ENCODE results near the gene POU4F3. TPM values are rescaled to one million over a fixed set of nuclear protein-coding genes. Genes with fewer than 3 reads are reported as not detected.

POU4F3 gene
- polyA plus RNA-seq, 1 experiment = 0.02 TPM

- Histone ChIP-seq H3K4me3 (ENCODE audit: low read depth, low read length) (no peak overlapping the region), H3K27me3 (ENCODE audit: control insufficient read depth, insufficient read depth, low read length) (peaks cover 91% of the 10 kb centered on the region), H3K9me3 (ENCODE audit: control insufficient read depth, insufficient read depth, low read length) (peaks cover 10% of the 10 kb centered on the region; the same call in 1 of the 2 replicates), H3K27ac (ENCODE audit: low read depth, low read length) (no peak overlapping the region)
- DNase-seq (ENCODE audit: low read depth, low spot score) = no peak
- ChIA-PET CTCF (no interaction called here), POLR2A (no interaction called here)
- TF ChIP-seq CTCF (IDR thresholded peaks at IDR 0.05; ENCODE audit: low read depth, low read length) = no peak
These were observed 711 bp upstream of the POU4F3 start for GRCh38 chr5:146337928-146338327.

DNA sequence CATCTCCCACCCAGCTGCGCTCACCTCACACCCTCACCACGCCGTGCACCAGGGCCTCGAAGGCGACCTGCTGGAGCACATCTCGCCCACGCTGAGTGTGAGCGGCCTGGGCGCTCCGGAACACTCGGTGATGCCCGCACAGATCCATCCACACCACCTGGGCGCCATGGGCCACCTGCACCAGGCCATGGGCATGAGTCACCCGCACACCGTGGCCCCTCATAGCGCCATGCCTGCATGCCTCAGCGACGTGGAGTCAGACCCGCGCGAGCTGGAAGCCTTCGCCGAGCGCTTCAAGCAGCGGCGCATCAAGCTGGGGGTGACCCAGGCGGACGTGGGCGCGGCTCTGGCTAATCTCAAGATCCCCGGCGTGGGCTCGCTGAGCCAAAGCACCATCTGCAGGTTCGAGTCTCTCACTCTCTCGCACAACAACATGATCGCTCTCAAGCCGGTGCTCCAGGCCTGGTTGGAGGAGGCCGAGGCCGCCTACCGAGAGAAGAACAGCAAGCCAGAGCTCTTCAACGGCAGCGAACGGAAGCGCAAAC, 1.1 kb downstream of the POU4F3 start:
- no peak overlapping the region for H3K27ac ChIP-seq (ENCODE audit: low read depth, low read length)
- H3K27me3 ChIP-seq (ENCODE audit: control insufficient read depth, insufficient read depth, low read length) = peaks cover 93% of the 10 kb centered on the region
- TF ChIP-seq CTCF (IDR thresholded peaks at IDR 0.05; ENCODE audit: low read depth, low read length) = no peak
- POLR2A ChIA-PET = no interaction called here
- DNase-seq (ENCODE audit: low read depth, low spot score) = no peak
- CTCF ChIA-PET = no interaction called here
- H3K4me3 ChIP-seq (ENCODE audit: low read depth, low read length) = no peak overlapping the region
- peaks cover 11% of the 10 kb centered on the region; the same call in 1 of the 2 replicates for H3K9me3 ChIP-seq (ENCODE audit: control insufficient read depth, insufficient read depth, low read length)

GRCh38 chr5:146340260-146341081, 1.8 kb downstream of the POU4F3 start:
- peaks cover 95% of the 10 kb centered on the region for H3K27me3 ChIP-seq (ENCODE audit: control insufficient read depth, insufficient read depth, low read length)
- ChIA-PET CTCF (no interaction called here), POLR2A (no interaction called here)
- H3K27ac ChIP-seq (ENCODE audit: low read depth, low read length) = no peak overlapping the region
- TF ChIP-seq CTCF (IDR thresholded peaks at IDR 0.05; ENCODE audit: low read depth, low read length) = no peak
- peak; percentile 10 for DNase-seq (ENCODE audit: low read depth, low spot score)
- H3K4me3 ChIP-seq (ENCODE audit: low read depth, low read length) = peak overlapping the region; percentile 25; the same call in 1 of the 2 replicates
- peaks cover 13% of the 10 kb centered on the region; the same call in 1 of the 2 replicates for H3K9me3 ChIP-seq (ENCODE audit: control insufficient read depth, insufficient read depth, low read length)

DNA sequence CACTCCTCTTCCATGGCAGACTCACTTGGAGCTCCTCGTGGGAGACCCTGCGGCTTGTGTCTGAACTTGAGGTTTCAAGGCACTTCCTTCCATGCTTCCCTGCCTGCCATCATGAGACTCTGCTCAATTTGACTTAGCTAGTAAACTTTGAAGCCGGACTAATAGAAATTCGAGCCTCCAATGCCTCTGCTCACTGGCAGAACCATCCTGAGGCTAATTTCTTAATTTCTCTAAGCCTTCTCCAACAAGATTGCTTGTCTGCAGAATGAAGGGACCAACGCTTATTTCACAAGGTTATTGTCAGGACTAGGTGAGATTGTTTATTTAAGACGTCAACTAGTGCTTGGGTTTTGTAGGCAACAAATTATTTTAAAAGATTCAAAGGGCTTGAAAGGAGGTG, 3.2 kb downstream of the POU4F3 start:
- no peak for TF ChIP-seq CTCF (IDR thresholded peaks at IDR 0.05; ENCODE audit: low read depth, low read length)
- no peak for DNase-seq (ENCODE audit: low read depth, low spot score)
- Histone ChIP-seq H3K27ac (ENCODE audit: low read depth, low read length) (no peak overlapping the region), H3K9me3 (ENCODE audit: control insufficient read depth, insufficient read depth, low read length) (peaks cover 13% of the 10 kb centered on the region; the same call in 1 of the 2 replicates), H3K27me3 (ENCODE audit: control insufficient read depth, insufficient read depth, low read length) (peaks cover 95% of the 10 kb centered on the region), H3K4me3 (ENCODE audit: low read depth, low read length) (no peak overlapping the region)
- CTCF ChIA-PET = no interaction called here
- POLR2A ChIA-PET = no interaction called here

DNA sequence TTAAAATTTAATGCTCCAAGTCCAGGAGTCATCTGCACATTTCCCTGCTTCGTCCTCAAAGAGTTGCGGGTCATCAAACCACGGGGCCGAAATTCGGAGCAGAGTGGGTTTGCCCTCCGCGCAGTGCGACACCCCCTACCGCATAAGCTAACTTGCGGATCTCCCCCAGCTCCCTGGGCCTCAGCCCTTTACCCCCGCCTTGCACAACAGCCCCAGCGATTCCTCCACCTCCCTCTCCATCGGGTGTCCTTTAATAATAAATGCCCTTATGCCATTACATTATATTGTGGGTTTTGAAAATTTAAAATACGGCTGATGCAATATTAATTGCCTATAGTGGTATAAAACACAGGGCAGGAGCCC, 3.9 kb downstream of the POU4F3 start:
- POLR2A ChIA-PET = no interaction called here

More for the DNA sequence above, 3.9 kb downstream of the POU4F3 start:
- Histone ChIP-seq H3K27me3 (ENCODE audit: control insufficient read depth, insufficient read depth, low read length) (peaks cover 89% of the 10 kb centered on the region), H3K4me3 (ENCODE audit: low read depth, low read length) (no peak overlapping the region), H3K9me3 (ENCODE audit: control insufficient read depth, insufficient read depth, low read length) (peaks cover 13% of the 10 kb centered on the region; the same call in 1 of the 2 replicates), H3K27ac (ENCODE audit: low read depth, low read length) (no peak overlapping the region)
- no peak for DNase-seq (ENCODE audit: low read depth, low spot score)
- CTCF ChIA-PET = no interaction called here
- no peak for TF ChIP-seq CTCF (IDR thresholded peaks at IDR 0.05; ENCODE audit: low read depth, low read length)
